Measurements from ENCODE around the gene CCND1. TPM values are rescaled to one million over a fixed set of nuclear protein-coding genes. Genes with fewer than 3 reads are reported as not detected.

Gene CCND1
- total RNA-seq, 1 donor from 2014 or later, result 85.0 TPM

GRCh38 chr11:69649576-69649900 is 8.6 kb downstream of the CCND1 start:
- peaks cover 21% of the 10 kb centered on the region for H3K4me1 Mint-ChIP-seq
- H3K4me2 ChIP-seq, result no peak overlapping the region
- H3K36me3 ChIP-seq, result no peaks in the 10 kb centered on the region
- no peak overlapping the region for H3K4me3 Mint-ChIP-seq
- no peaks in the 10 kb centered on the region for H3K9me3 Mint-ChIP-seq
- H3K36me3 Mint-ChIP-seq, result peaks cover 27% of the 10 kb centered on the region
- H3K9me3 ChIP-seq (ENCODE audit: low read depth), result no peaks in the 10 kb centered on the region
- H3F3A ChIP-seq (ENCODE audit: low read depth), result peaks cover 24% of the 10 kb centered on the region
- TF ChIP-seq CTCF (IDR thresholded peaks at IDR 0.05), result no peak
- no peak for TF ChIP-seq EZH2phosphoT487 (IDR thresholded peaks at IDR 0.05)
- no peak for TF ChIP-seq EZH2 (IDR thresholded peaks at IDR 0.05)
- no peaks in the 10 kb centered on the region for H3K27me3 ChIP-seq
- H3K4me1 ChIP-seq, result peaks cover 10% of the 10 kb centered on the region
- DNase-seq (ENCODE audit: low spot score), result no peak
- peaks cover 21% of the 10 kb centered on the region for H3K79me2 ChIP-seq (ENCODE audit: low read depth)
- no peak overlapping the region for H3K27ac ChIP-seq
- H3K4me3 ChIP-seq, result no peak overlapping the region
- H4K20me1 ChIP-seq (ENCODE audit: low read depth), result peaks cover 81% of the 10 kb centered on the region
- no peak overlapping the region for H2AFZ ChIP-seq (replicated peaks)
- peaks cover 2% of the 10 kb centered on the region for H3K27me3 Mint-ChIP-seq (ENCODE audit: insufficient read depth, low read depth)
- no peak overlapping the region for H3K9ac ChIP-seq
- no peak overlapping the region for H3K27ac Mint-ChIP-seq

GRCh38 chr11:69650081-69650831 is 9.3 kb downstream of the CCND1 start:
- peaks cover 14% of the 10 kb centered on the region for H3K79me2 ChIP-seq (ENCODE audit: low read depth)
- peaks cover 74% of the 10 kb centered on the region for H4K20me1 ChIP-seq (ENCODE audit: low read depth)
- no peak overlapping the region for H3K4me2 ChIP-seq
- H3K4me1 ChIP-seq, result peaks cover 10% of the 10 kb centered on the region
- no peak overlapping the region for H3K27ac ChIP-seq
- Mint-ChIP-seq H3K36me3 (peaks cover 27% of the 10 kb centered on the region), H3K27ac (no peak overlapping the region), H3K4me3 (no peak overlapping the region), H3K4me1 (peaks cover 22% of the 10 kb centered on the region), H3K27me3 (ENCODE audit: insufficient read depth, low read depth) (peaks cover 2% of the 10 kb centered on the region), H3K9me3 (no peaks in the 10 kb centered on the region)
- no peaks in the 10 kb centered on the region for H3K36me3 ChIP-seq
- no peak for DNase-seq (ENCODE audit: low spot score)
- TF ChIP-seq EZH2phosphoT487 (IDR thresholded peaks at IDR 0.05), result no peak
- TF ChIP-seq CTCF (IDR thresholded peaks at IDR 0.05), result no peak
- no peak for TF ChIP-seq EZH2 (IDR thresholded peaks at IDR 0.05)
- H3K9ac ChIP-seq, result no peak overlapping the region
- H3F3A ChIP-seq (ENCODE audit: low read depth), result peaks cover 22% of the 10 kb centered on the region
- no peak overlapping the region for H3K4me3 ChIP-seq
- H2AFZ ChIP-seq (replicated peaks), result no peak overlapping the region
- no peaks in the 10 kb centered on the region for H3K27me3 ChIP-seq
- no peaks in the 10 kb centered on the region for H3K9me3 ChIP-seq (ENCODE audit: low read depth)

- H3F3A ChIP-seq (ENCODE audit: low read depth), result peaks cover 21% of the 10 kb centered on the region
- H3K36me3 Mint-ChIP-seq, result peaks cover 25% of the 10 kb centered on the region
- TF ChIP-seq CTCF (IDR thresholded peaks at IDR 0.05), result no peak
- TF ChIP-seq EZH2phosphoT487 (IDR thresholded peaks at IDR 0.05), result no peak
- no peak for TF ChIP-seq EZH2 (IDR thresholded peaks at IDR 0.05)
- H3K4me1 Mint-ChIP-seq, result peaks cover 20% of the 10 kb centered on the region
- H3K4me2 ChIP-seq, result no peak overlapping the region
- no peak for DNase-seq (ENCODE audit: low spot score)
- no peaks in the 10 kb centered on the region for H3K9me3 Mint-ChIP-seq
- no peak overlapping the region for H3K4me3 Mint-ChIP-seq
- H3K79me2 ChIP-seq (ENCODE audit: low read depth), result peaks cover 11% of the 10 kb centered on the region
- H3K4me1 ChIP-seq, result peaks cover 7% of the 10 kb centered on the region
- peaks cover 4% of the 10 kb centered on the region for H3K27me3 Mint-ChIP-seq (ENCODE audit: insufficient read depth, low read depth)
- H3K27ac Mint-ChIP-seq, result no peak overlapping the region
- no peak overlapping the region for H2AFZ ChIP-seq (replicated peaks)
- H4K20me1 ChIP-seq (ENCODE audit: low read depth), result peaks cover 68% of the 10 kb centered on the region
- H3K27ac ChIP-seq, result no peak overlapping the region
- no peaks in the 10 kb centered on the region for H3K36me3 ChIP-seq
- no peak overlapping the region for H3K4me3 ChIP-seq
- no peaks in the 10 kb centered on the region for H3K27me3 ChIP-seq
- no peaks in the 10 kb centered on the region for H3K9me3 ChIP-seq (ENCODE audit: low read depth)
- no peak overlapping the region for H3K9ac ChIP-seq
These were observed 9.9 kb downstream of the CCND1 start for GRCh38 chr11:69650832-69651344.

Data from neural progenitor cell (in vitro differentiated cells).